GM21619 (cell line): ENCODE data around the gene CARMIL3.
"Not testable (repeated sequence)": the region's sequence is repeated elsewhere in the genome, so short reads cannot be mapped to it uniquely, and the experiment has no call there.

ENCODE experiments used
- ATAC-seq: cut with Tn5 transposase; IDR thresholded peaks from one replicate; pipeline ENCODE4 v1.9.1; 2021; ENCODE audit not compliant: unreplicated experiment

CARMIL3 gene

GRCh38 chr14:24093901-24094840 lies 42.4 kb downstream of the CARMIL3 start, which contains the start of gene PCK2:
PCK2 (plus strand) TSS chr14:24094311; CDS start chr14:24094406, 95 bp downstream.
- ATAC-seq = peak; percentile 48

- no peak for ATAC-seq
These were observed 43.0 kb downstream of the CARMIL3 start for GRCh38 chr14:24094841-24095270.

GRCh38 chr14:24095271-24096068 lies 43.7 kb downstream of the CARMIL3 start:
- ATAC-seq = peak; percentile 55

GRCh38 chr14:24096545-24097181 lies 44.9 kb downstream of the CARMIL3 start:
- no peak for ATAC-seq

- no peak for ATAC-seq
These were observed 46.6 kb downstream of the CARMIL3 start for GRCh38 chr14:24098229-24098926.

GRCh38 chr14:24098927-24099813 lies 47.4 kb downstream of the CARMIL3 start:
- ATAC-seq = no peak

- ATAC-seq = no peak
These were observed 48.6 kb downstream of the CARMIL3 start for GRCh38 chr14:24100197-24100981.

- ATAC-seq = no peak
These were observed 49.2 kb downstream of the CARMIL3 start for GRCh38 chr14:24100982-24101494.

GRCh38 chr14:24102357-24103048 lies 50.7 kb downstream of the CARMIL3 start:
- no peak for ATAC-seq

- no peak for ATAC-seq
These were observed 51.6 kb downstream of the CARMIL3 start for GRCh38 chr14:24103451-24103850.

- not testable (repeated sequence) for ATAC-seq
These were observed 53.9 kb downstream of the CARMIL3 start for GRCh38 chr14:24105609-24106239.

- ATAC-seq = no peak
These were observed 55.0 kb downstream of the CARMIL3 start for GRCh38 chr14:24106672-24107271.

GRCh38 chr14:24108336-24108874 lies 56.6 kb downstream of the CARMIL3 start:
- no peak for ATAC-seq

GRCh38 chr14:24110060-24110459 lies 58.3 kb downstream of the CARMIL3 start:
- no peak for ATAC-seq

GRCh38 chr14:24110523-24110922 lies 58.7 kb downstream of the CARMIL3 start:
- no peak for ATAC-seq

- ATAC-seq = no peak
These were observed 61.6 kb downstream of the CARMIL3 start for GRCh38 chr14:24113379-24113800.
